Upper lobe of left lung (tissue), 6 donors: ENCODE results near the gene DACT2. TPM values are rescaled to one million over a fixed set of nuclear protein-coding genes. Genes with fewer than 3 reads are reported as not detected.
A peak's percentile ranks its signal among the peaks of the same experiment; 100 is the strongest.

Source experiments
- ATAC-seq, 2 donors: fragments of 200-7000 bp; cut with Tn5 transposase; one replicate each; pipeline ENCODE4 v1.9.1; 2022; ENCODE audit warnings: mild to moderate bottlenecking in 2 of 2, moderate library complexity in 2 of 2; ENCODE audit not compliant: low FRiP score in 2 of 2
- DNase-seq, 2 donors: peaks; one replicate each; pipeline ENCODE4 v3.0.0-alpha.2; 2019 to 2020
- H3K27ac ChIP-seq, 4 donors: fragments of 200-600 bp; sonication (generic); one replicate each; pipeline ENCODE4 v1.5.1; 2016 to 2019
- H3K27me3 ChIP-seq, 4 donors: fragments of 200-600 bp; sonication (generic); one replicate each; pipeline ENCODE4 v1.5.1; 2017 to 2019
- H3K36me3 ChIP-seq, 4 donors: fragments of 200-600 bp; sonication (generic); one replicate each; pipeline ENCODE4 v1.5.1; 2016 to 2019
- H3K4me1 ChIP-seq, 4 donors: fragments of 200-600 bp; sonication (generic); one replicate each; pipeline ENCODE4 v1.5.1; 2018 to 2019
- H3K4me3 ChIP-seq, 4 donors: fragments of 200-600 bp; sonication (generic); one replicate each; pipeline ENCODE4 v1.5.1; 2017 to 2019; ENCODE audit warnings: mild to moderate bottlenecking in 2 of 4, moderate library complexity in 1 of 4
- H3K9me3 ChIP-seq, 4 donors: fragments of 200-600 bp; sonication (generic); one replicate each; pipeline ENCODE4 v1.5.1; 2018 to 2019
- CTCF ChIP-seq, 6 experiments: fragments of 450-650 bp in 4 of 6; fragments of 200-600 bp in 2 of 6; sonication (generic) in 2 of 6; IDR thresholded peaks; one replicate each; pipeline ENCODE4 v1.5.1; 2016 to 2019; ENCODE audit warnings: antibody characterized with exemption in 6 of 6
- EP300 ChIP-seq, 4 donors: sonication (generic); formaldehyde crosslinking; IDR thresholded peaks; one replicate each; pipeline ENCODE4 v1.5.1; 2017; ENCODE audit warnings: antibody characterized with exemption in 4 of 4, control low read depth in 2 of 4
- POLR2A ChIP-seq, 4 donors: fragments of 450-650 bp; IDR thresholded peaks; one replicate each; pipeline ENCODE4 v1.5.1; 2016 to 2017; ENCODE audit warnings: antibody characterized with exemption in 4 of 4, mild to moderate bottlenecking in 2 of 4
- POLR2AphosphoS5 ChIP-seq, 2 donors: sonication (generic); formaldehyde crosslinking; IDR thresholded peaks; one replicate each; pipeline ENCODE4 v1.5.1; 2017; ENCODE audit warnings: antibody characterized with exemption in 2 of 2
- WGBS, 2 donors: methylation state at CpG; one replicate each; pipeline ENCODE4 v1.1.5; 2017 to 2018; 5-methylcytosine and 5-hydroxymethylcytosine counted together
- total RNA-seq, 6 donors: library from RNA; depleted of rRNA in 4 of 6; stranded (reverse); fragments of >200 nt in 4 of 6; gene quantifications; one replicate each; pipeline versions ENCODE4 v1.1.0 to v1.2.1, GENCODE V29; 2016 to 2021
- donor health status: DM: no; HTN: no; CAD: no; lungs with moderate emphysema.
- donor health status: DM: no; HTN: yes; CAD: no; lungs with severe emphysema.

The DACT2 gene
- total RNA-seq, 6 donors from 2014 or later: 0.44 to 13.6 (median 3.2) TPM

- Histone ChIP-seq H3K4me3 (peak overlapping the region in 3 of 4 donors; percentile 55 to 58 (median 57)), H3K27me3 (peaks cover 0 to 10% (median 5%) of the 10 kb centered on the region in 4 donors), H3K27ac (peak overlapping the region in 1 of 4 donors; percentile 42), H3K9me3 (no peaks in the 10 kb centered on the region), H3K36me3 (no peaks in the 10 kb centered on the region), H3K4me1 (peaks cover 10 to 31% (median 10%) of the 10 kb centered on the region in 4 donors)
- 35 to 51% methylated on average over 9 to 32 of the region's 33 CpGs for WGBS, 2 donors
- DNase-seq (no peak), ATAC-seq (peak; percentile 14 to 41)
- no peak for TF ChIP-seq POLR2A (IDR thresholded peaks at IDR 0.05)
- TF ChIP-seq CTCF (IDR thresholded peaks at IDR 0.05): no peak
- TF ChIP-seq POLR2AphosphoS5 (IDR thresholded peaks at IDR 0.05): no peak
- TF ChIP-seq EP300 (IDR thresholded peaks at IDR 0.05): no peak
Measured at GRCh38 chr6:168318579-168319278, 848 bp downstream of the DACT2 start.

- Histone ChIP-seq H3K4me1 (peaks cover 10 to 38% (median 15%) of the 10 kb centered on the region in 4 donors), H3K27me3 (peaks cover 0 to 10% (median 5%) of the 10 kb centered on the region in 4 donors), H3K27ac (no peak overlapping the region), H3K9me3 (no peaks in the 10 kb centered on the region), H3K36me3 (no peaks in the 10 kb centered on the region), H3K4me3 (peak overlapping the region in 2 of 4 donors; percentile 55 to 57)
- no peak for TF ChIP-seq POLR2AphosphoS5 (IDR thresholded peaks at IDR 0.05)
- TF ChIP-seq CTCF (IDR thresholded peaks at IDR 0.05): no peak
- no peak for TF ChIP-seq EP300 (IDR thresholded peaks at IDR 0.05)
- no peak for TF ChIP-seq POLR2A (IDR thresholded peaks at IDR 0.05)
- WGBS, 2 donors: 43 to 52% methylated on average over 11 to 12 of the region's 12 CpGs
- no peak for DNase-seq
- ATAC-seq: no peak
Measured at GRCh38 chr6:168318090-168318489, 1.5 kb downstream of the DACT2 start.

GRCh38 chr6:168315596-168315995 is 4.0 kb downstream of the DACT2 start:
- DNase-seq: no peak
- no peak overlapping the region for H3K27ac ChIP-seq
- no peak overlapping the region for H3K4me3 ChIP-seq
- 64 to 67% methylated on average over 5 of the region's 5 CpGs for WGBS, 2 donors
- peaks cover 0 to 10% (median 5%) of the 10 kb centered on the region in 4 donors for H3K27me3 ChIP-seq
- H3K36me3 ChIP-seq: no peaks in the 10 kb centered on the region
- no peaks in the 10 kb centered on the region for H3K9me3 ChIP-seq
- ATAC-seq: no peak
- peaks cover 14 to 41% (median 17%) of the 10 kb centered on the region in 4 donors for H3K4me1 ChIP-seq
- TF ChIP-seq EP300 (IDR thresholded peaks at IDR 0.05) (no peak), POLR2AphosphoS5 (IDR thresholded peaks at IDR 0.05) (no peak), CTCF (IDR thresholded peaks at IDR 0.05) (no peak), POLR2A (IDR thresholded peaks at IDR 0.05) (no peak)

GRCh38 chr6:168314948-168315347 is 4.6 kb downstream of the DACT2 start:
- Histone ChIP-seq H3K4me3 (no peak overlapping the region), H3K4me1 (peaks cover 14 to 41% (median 17%) of the 10 kb centered on the region in 4 donors), H3K27me3 (peaks cover 0 to 10% (median 5%) of the 10 kb centered on the region in 4 donors), H3K36me3 (no peaks in the 10 kb centered on the region), H3K9me3 (no peaks in the 10 kb centered on the region), H3K27ac (no peak overlapping the region)
- WGBS, 2 donors: 45 to 60% methylated on average over 5 to 10 of the region's 10 CpGs
- ATAC-seq: peak in 1 of 2 donors; percentile 60
- no peak for DNase-seq
- TF ChIP-seq POLR2AphosphoS5 (IDR thresholded peaks at IDR 0.05) (no peak), CTCF (IDR thresholded peaks at IDR 0.05) (peak in 1 of 6 experiments; percentile 11), EP300 (IDR thresholded peaks at IDR 0.05) (no peak), POLR2A (IDR thresholded peaks at IDR 0.05) (no peak)
